Activated CD4-positive, alpha-beta T cell treated with anti-CD3 and anti-CD28 coated beads, Interleukin-2, Interleukin-6, amounts not matched to agents 100 ng/mL and 50 ng/mL, durations not matched to agents 16 hours and 8 hours (primary cell): Measurements from ENCODE around the gene TPI1.

Experiments
- DNase-seq: peaks from one replicate; pipeline ENCODE4 v3.0.0-alpha.2; 2020

Gene TPI1

GRCh38 chr12:6867413-6868210 is at the start of gene TPI1:
TPI1 (plus strand) TSS chr12:6867531; CDS start chr12:6867567, 36 bp downstream.
- DNase-seq: peak; percentile 91

- DNase-seq: no peak
Measured at GRCh38 chr12:6817662-6818157, 49.6 kb upstream of the TPI1 start.

GRCh38 chr12:6818222-6818621 is 49.1 kb upstream of the TPI1 start:
- no peak for DNase-seq

- DNase-seq: no peak
Measured at GRCh38 chr12:6818645-6819044, 48.7 kb upstream of the TPI1 start.

DNA sequence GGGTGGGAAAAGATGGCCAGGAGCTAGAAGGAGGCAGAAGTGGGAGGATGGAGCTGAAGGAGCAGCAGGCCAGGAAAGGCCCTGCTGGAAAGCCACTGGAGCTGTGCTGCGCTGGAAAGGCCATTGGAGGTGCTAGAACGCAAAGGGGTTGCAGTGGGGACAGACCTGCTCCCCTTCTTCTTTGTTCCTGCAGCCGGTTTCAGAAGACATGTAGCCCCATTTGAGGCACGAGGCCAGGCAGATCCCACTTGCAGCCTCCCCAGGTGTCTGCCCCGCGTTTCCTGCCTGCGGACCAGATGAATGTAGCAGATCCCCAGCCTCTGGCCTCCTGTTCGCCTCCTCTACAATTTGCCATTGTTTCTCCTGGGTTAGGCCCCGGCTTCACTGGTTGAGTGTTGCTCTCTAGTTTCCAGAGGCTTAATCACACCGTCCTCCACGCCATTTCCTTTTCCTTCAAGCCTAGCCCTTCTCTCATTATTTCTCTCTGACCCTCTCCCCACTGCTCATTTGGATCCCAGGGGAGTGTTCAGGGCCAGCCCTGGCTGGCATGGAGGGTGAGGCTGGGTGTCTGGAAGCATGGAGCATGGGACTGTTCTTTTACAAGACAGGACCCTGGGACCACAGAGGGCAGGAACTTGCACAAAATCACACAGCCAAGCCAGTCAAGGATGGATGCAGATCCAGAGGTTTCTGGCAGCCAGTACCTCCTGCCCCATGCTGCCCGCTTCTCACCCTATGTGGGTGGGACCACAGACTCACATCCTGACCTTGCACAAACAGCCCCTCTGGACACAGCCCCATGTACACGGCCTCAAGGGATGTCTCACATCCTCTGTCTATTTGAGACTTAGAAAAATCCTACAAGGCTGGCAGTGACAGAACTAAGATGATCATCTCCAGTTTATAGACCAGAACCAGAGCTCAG is 48.0 kb upstream of the TPI1 start:
- DNase-seq: no peak

GRCh38 chr12:6820166-6820565 is 47.2 kb upstream of the TPI1 start:
- no peak for DNase-seq

- DNase-seq: no peak
Measured at GRCh38 chr12:6821591-6822425, 45.5 kb upstream of the TPI1 start, which contains the start of gene GPR162. GPR162 (plus strand) TSS chr12:6821821; CDS start chr12:6823899, 2,078 bp downstream.

- DNase-seq: no peak
Measured at GRCh38 chr12:6822426-6823135, 44.8 kb upstream of the TPI1 start.

GRCh38 chr12:6823182-6824084 is 43.9 kb upstream of the TPI1 start:
- DNase-seq: no peak

DNA sequence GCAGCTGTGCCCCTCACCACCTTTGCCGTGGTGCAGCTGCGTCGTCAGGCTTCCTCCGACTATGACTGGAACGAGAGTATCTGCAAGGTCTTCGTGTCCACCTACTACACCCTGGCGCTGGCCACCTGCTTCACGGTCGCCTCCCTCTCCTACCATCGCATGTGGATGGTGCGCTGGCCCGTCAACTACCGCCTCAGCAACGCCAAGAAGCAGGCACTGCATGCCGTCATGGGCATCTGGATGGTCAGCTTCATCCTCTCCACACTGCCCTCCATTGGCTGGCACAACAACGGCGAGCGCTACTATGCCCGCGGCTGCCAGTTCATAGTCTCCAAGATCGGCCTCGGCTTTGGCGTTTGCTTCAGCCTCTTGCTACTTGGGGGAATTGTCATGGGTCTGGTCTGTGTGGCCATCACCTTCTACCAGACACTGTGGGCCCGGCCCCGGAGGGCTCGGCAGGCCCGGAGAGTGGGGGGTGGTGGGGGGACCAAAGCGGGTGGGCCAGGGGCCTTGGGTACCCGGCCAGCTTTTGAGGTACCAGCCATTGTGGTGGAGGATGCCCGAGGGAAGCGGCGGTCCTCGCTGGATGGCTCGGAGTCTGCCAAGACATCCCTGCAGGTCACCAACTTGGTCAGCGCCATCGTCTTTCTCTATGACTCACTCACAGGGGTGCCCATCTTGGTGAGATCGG is 43.1 kb upstream of the TPI1 start:
- DNase-seq: no peak

GRCh38 chr12:6824901-6825381 is 42.4 kb upstream of the TPI1 start:
- DNase-seq: no peak

GRCh38 chr12:6825398-6826124 is 41.8 kb upstream of the TPI1 start:
- DNase-seq: peak; percentile 86

- no peak for DNase-seq
Measured at GRCh38 chr12:6826125-6826733, 41.1 kb upstream of the TPI1 start.

DNA sequence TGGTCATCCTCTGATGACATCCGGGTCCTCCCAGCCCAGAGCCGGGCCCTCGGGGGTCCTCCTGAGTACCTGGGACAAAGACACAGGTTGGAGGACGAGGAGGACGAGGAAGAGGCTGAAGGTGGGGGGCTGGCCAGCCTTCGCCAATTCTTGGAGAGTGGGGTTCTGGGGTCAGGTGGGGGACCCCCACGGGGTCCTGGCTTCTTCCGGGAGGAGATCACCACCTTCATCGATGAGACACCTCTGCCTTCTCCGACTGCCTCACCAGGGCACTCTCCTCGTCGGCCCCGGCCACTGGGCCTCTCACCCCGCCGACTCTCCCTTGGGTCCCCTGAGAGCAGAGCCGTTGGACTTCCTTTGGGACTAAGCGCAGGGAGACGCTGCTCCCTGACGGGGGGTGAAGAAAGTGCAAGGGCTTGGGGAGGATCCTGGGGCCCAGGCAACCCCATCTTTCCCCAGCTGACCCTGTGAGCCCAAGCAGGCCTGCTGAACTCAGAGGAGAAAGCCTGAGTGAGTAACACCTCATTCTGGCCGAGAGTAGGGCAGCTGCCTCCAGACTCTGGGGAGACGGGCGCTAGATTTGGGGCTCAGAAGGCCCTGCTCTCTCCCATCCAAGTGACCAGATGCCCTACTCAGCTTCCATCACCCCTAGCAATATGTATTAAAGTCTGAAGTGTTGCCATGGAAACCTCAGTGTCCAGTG is 40.4 kb upstream of the TPI1 start:
- no peak for DNase-seq

DNA sequence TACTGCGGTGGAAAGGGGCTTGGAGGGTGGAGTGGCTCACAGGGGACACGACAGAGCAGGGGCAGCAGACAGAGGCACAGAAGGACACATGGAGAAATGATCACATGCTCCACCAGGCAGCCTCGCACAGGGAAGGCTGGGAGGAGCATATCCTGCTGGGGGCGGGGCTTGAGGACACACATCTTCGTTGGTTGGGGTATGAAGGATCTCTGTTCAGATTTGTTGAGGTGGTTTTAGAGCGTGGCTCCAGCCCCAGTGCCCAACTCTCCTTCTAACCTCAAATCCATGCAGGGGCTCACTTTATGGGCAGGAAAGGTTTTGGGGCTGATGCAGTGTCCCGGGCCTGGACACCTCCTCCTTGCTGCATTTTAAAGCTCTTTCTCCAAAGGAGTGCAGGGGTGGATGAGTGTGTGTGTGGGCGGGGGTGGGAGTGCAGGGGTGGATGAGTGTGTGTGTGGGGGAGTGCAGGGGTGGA is 39.9 kb upstream of the TPI1 start:
- DNase-seq: peak; percentile 50

DNA sequence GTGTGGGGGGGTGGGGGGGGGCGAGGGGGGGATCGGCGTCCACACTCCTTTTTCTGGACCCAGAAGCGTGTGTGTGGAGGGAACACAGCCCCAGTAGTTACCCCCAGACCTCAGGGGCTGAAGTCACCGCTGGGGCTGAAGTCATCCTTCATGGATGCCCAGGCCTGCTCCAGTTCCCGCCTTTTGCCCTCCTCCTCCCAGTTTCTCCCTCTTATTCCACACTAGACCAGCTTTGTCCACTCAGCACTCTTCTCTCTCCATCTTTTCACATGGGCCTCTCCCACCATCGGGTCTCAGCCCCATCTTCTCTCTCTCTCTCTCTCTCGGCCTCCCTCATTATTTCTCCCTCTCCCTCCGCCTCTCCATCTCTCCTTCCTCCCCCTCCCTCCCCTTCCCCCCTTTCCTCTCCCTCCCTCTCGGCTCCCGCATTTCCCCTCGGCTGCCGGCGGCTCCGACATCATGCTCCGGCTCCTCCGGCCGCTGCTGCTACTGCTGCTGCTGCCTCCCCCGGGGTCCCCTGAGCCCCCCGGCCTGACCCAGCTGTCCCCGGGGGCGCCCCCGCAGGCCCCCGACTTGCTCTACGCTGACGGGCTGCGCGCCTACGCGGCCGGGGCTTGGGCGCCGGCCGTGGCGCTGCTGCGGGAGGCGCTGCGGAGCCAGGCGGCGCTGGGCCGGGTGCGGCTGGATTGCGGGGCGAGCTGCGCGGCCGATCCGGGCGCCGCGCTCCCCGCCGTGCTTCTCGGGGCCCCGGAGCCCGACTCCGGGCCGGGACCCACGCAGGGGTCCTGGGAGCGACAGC is 39.1 kb upstream of the TPI1 start, which contains the start of gene P3H3:
Gene P3H3, plus strand, starts transcription at position 426 of the 799 bp plus-strand sequence. Its CDS starts 34 bp downstream, at position 460.
- DNase-seq: no peak
